Cerebellar nuclear complex (tissue), 1 donor: Measurements from ENCODE around the gene ZNF837.
"Not testable (repeated sequence)": the region's sequence is repeated elsewhere in the genome, so short reads cannot be mapped to it uniquely, and the experiment has no call there.

Source experiments
- DNase-seq, 2 experiments: peaks; one replicate each; lab custom pipeline; 2025; lab: John Stamatoyannopoulos, UW

ZNF837 gene

DNA sequence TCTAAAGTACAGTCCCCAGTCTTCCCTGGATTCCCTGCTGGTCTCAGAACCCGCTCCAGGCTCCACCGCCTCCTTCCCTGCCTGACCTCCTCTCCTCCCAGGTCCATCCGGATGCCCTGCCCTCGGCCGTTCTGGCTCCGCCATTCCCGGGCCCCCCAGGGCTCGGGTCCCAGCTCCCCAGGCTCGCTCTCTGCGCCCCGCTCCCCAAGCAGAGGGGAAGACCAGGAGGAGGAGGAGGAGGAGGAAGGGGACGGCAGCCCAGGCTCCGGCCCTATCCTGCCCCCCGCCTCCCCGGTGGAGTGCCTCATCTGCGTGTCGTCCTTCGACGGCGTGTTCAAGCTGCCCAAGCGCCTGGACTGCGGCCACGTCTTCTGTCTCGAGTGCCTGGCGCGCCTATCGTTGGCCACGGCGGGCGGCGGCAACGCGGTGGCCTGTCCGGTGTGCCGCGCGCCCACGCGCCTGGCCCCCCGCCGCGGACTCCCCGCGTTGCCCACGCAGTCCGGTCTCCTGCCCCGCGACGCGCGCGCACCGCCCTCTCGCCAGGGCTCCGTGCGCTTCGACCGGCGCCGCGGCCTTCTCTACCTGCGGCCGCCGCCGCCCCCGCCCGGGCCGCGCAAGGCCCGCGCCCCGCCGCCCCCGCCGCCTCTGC is 15.3 kb upstream of the ZNF837 start:
- DNase-seq: no peak

DNA sequence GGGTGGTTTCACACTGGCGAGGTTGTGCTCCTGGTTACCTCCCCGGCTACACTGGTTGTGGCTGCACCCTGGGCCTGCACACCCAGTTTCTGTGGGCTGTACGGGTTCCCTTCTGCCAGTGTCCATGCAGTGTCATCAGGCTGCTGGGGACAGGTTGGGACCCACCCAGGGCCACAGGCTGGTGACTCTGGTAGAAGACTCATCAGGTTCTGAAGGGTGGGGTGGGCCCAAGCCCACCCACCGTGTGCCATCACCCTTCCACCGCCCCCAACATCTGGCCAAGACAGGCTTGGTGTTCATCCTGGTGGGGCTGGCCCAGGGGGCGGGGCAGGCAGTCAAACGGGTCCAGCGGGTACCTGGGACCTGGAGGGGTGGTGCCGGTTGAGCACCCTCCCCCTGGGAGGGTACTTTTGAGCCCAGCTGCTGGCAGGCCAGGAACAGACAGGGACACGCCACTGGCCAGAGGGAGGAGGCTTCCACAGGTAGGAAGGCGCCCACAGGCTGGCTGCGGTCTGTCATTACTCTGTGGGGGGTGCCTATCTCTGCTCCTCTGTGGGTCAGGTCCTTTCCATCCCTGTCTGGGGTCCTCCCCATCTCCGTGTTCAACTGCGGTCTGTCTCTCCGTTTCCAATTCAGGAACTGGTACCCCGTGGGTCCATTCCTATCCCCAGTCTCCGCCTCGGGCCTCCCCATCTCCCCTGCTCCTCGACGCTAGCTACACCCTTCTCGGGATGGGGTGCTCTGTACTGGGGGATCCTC is 14.6 kb upstream of the ZNF837 start, which contains the start of gene RNF225:
RNF225 (plus strand) TSS at position 437 of the 759 bp plus-strand sequence. CDS start 434 bp downstream, outside the sequence.
- DNase-seq: no peak

DNA sequence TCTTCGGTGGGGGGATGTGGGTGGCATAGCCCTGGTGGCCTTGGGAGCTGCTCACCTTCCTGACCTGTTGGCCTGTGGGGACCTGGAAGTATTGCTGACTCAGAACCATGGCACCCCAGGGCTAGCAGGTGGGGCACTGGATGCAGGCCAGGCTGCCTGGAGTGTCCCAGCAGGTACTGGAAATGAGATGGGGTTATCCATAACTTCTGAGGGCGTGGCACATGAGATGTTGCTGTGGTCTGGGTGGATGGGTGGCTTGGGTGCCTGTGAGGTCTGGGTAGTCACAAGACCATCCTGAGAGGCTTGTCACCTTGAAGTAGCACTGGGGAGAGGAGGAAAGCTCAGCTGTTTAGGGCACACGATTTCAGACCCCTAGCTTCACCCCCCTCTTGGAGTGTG is 14.0 kb upstream of the ZNF837 start:
- DNase-seq: no peak

DNA sequence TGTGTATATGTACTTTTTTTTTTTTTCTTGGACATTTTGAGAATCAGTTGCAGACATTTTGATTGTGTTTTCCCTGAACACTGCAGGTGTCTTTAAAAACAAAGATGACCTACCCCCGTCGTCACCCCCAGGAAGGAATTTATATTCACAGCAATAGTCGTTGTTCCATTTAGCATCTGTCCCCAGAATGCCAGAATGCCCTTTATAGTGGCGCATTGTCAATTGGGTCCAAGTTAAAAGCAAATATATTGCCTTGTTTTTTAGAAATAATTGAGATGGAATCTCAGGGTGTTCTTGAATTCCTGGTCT is 12.8 kb upstream of the ZNF837 start:
- DNase-seq: no peak

GRCh38 chr19:58392945-58393724 is 12.3 kb upstream of the ZNF837 start:
- no peak for DNase-seq

GRCh38 chr19:58388175-58388526 is 7.3 kb upstream of the ZNF837 start:
- no peak for DNase-seq

- no peak for DNase-seq
Observed at GRCh38 chr19:58387338-58388174, 6.7 kb upstream of the ZNF837 start.

DNA sequence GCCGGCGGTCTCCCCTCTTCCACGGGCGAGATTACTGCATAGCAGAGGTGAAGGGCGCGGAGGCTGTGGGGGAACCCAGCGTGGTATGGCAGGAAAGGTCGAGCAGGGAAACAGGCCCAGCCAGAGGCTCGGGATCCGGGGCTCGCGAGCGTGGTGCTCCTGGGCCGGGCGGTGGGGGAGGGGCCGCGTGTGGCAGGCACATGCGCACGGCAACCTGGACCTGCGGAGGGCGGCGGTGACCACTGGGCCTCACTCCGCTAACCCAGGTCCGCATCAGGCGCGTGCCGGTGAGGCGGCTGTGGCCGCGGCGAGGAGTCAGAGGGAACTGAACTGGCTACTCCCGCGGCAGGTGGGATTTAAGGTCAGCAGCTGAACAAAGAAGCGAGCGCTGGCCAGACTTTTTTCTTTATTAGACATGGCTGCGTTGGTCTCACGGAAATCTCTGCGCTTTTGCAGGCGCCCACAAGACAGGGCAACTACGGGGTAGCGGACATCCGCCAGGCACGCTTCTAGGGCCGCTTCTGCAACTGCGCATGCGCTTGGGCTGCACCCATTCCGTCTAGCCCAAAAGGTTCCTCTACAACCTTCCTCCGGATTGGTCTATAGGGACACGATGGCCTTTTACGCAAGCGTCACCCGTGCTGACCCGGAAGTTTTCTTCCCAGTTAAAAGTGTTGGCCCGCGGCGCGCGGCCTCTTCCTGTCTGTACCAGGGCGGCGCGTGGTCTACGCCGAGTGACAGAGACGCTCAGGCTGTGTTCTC is 5.9 kb upstream of the ZNF837 start, which contains the start of gene RPS5:
RPS5 (plus strand) TSS at position 694 of the 762 bp plus-strand sequence. CDS start 869 bp downstream, outside the sequence.
- peak; percentile 88 to 93 for DNase-seq

GRCh38 chr19:58385891-58386575 is 5.2 kb upstream of the ZNF837 start:
- DNase-seq: no peak

DNA sequence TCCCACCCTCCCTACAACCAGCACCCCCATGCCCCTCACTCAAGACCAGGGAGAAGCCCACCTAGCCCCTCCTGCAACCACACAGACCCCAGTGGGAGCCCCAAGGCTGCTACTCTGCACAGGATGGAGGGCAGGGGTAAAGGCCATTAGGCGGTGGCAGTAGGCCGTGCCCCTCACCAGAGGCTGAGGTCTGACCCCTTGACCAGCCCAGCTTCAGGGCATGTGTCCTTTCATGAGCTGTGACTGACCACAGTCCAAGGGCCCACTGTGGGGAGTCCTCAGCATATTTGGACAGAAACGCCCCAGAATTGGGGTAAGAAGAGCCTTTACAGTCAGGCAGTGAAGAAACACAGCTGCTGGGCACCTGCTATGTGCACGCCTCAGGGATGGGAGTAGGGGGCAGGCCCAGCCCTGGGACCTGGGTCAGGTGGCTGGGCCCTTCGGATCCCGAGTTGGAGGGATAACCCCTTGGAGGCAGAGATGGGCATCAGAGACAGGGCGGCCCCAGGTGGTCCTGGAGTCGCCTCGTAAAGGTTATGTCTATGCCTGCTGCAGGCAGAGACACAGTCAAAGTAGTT is 4.6 kb upstream of the ZNF837 start:
- DNase-seq: no peak

DNA sequence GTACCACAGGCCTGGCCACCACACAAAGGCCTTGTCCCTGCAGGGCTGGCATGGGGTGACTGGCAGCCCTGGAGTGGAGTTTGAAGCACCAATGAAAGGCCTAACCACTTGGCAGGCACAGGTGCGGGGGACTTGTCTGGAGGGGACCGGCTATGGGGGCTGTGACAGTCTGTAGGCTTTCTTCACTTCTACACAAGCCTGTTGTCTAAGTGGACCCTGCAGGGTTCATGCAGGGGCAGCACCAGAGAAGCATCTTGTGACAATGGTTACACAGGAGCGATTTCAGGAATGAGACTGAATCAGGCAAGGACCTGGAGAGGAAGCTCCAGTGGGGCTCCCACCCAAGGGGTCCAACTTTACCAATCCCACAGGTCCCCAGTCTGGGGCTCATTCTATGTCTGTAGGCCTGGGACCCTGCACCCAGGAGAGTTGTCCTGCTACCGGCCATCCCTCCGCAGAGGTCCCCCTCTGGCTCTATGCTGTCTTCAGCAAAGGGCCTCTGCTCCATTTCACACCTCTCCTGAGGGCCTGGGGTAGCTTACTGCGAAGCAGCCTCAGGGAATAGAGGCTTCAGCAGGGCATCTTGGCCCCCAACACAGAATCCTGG is 2.3 kb upstream of the ZNF837 start:
- no peak for DNase-seq

GRCh38 chr19:58381460-58382212 is 806 bp upstream of the ZNF837 start:
- DNase-seq: no peak

DNA sequence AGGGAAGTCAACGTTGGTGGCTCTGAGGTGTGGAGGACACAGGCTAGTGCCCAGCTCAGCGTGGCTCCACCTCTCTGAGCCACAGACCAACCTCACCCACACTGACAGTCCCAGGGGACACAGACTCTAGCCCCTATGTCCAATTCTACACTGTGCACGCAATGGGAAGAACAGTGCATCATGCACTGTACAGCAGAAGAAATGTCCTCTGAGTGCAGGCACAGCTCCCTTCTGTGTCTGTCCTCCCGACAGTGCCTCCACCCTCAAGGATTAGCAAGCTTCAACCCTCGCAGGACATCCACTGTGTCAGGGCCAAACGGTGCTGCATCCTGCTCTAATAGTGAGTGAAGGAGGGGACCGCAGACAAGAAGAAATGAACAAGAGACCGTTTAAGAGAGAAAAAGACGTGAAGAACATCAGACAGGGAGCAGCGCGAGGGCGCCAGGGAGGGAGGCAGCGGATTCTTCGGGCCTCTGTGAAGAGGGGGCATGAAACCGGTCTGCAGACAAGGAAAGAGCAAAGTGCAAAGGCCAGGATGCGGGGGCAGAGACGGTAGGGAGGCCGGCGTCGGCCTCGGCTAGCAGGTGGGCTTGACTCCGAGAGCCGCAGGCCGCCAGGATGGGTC is 681 bp downstream of the ZNF837 start:
- no peak for DNase-seq

- no peak for DNase-seq
Observed at GRCh38 chr19:58379246-58379645, 1.6 kb downstream of the ZNF837 start.

DNA sequence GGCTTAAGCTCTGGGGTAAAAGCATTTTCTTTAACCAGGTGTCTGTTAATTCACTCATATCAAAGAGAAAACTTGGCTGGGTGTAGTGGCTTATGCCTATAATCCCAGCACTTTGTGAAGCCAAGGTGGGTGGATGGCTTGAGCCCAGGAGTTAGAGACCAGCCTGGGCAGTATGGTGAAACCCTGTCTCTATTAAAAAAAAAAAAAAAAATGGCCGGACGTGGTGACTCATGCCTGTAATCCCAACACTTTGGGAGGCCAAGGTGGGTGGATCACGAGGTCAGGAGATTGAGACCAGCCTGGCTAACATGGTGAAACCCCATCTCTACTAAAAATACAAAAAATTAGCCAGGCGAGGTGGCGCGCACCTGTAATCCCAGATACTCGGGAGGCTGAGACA is 4.1 kb downstream of the ZNF837 start:
- not testable (repeated sequence) for DNase-seq

GRCh38 chr19:58374200-58374599 is 6.6 kb downstream of the ZNF837 start:
- DNase-seq: no peak

DNA sequence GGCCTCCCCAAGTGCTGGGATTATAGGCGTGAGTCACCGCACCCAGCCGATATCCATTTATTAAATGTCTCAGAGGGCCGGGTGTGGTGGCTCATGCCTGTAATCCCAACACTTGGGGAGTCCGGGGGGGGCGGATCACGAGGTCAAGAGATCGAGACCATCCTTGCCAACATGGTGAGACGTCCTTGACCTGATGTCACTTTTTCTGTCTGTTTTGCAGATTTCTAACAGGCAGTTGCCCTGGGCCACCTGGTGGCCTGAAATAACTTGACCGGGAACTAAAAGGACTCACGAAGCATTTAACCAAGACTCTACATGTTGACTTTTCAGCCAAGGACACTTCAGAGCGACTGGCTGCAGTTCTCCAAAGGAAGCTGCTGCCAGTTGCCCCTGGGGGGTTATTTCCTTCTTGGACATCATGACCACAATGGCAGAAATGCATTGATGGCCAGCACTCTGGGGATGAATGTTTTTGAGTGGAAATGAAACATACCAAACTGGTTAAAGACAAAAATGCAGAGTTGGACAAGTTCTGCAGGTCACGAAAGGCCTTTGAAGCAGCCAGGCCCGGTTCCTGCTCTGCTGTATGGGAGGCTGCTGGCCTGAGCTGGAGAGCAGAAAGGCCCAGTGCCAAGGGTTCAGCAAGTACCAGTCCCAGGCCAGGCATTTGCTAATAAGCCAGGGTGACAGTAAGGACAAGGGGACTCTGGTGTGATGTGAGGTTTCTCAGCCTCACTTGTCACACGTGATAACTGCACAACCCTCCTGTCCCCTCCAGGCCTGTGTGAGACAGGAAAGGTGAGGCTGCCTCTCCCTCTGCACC is 8.3 kb downstream of the ZNF837 start:
- no peak for DNase-seq
